Endothelial cell of umbilical vein (primary cell): Measurements from ENCODE around the gene KYNU. TPM values are rescaled to one million over a fixed set of nuclear protein-coding genes. Genes with fewer than 3 reads are reported as not detected.

Experiments
- BruUV-seq: library from RNA; stranded (reverse); fragments of 400-500 nt; replicated peaks from 2 replicates; lab custom pipeline; 2021; lab: Mats Ljungman, UMichigan
- CTCF ChIA-PET: fragments of 300-600, 350-600 bp; sonication (Branson Sonifier 250); formaldehyde crosslinking; loops from one replicate; lab custom pipeline; 2021; ENCODE audit warnings: antibody characterized with exemption, inconsistent platforms; lab: Charles Lee
- POLR2A ChIA-PET: fragments of 300-600, 350-600 bp; sonication (Branson Sonifier 250); formaldehyde crosslinking; loops from one replicate; lab custom pipeline; 2021; ENCODE audit warnings: antibody characterized with exemption, inconsistent platforms; lab: Charles Lee
- DNase-seq: peaks from one replicate; pipeline ENCODE4 v3.0.0-alpha.2; 2011; ENCODE audit warnings: low read depth, low spot score
- FAIRE-seq: peaks from 2 replicates; lab custom pipeline; 2011; peaks lifted over from hg19 to GRCh38; lab: Jason Lieb, UNC
- H2AFZ ChIP-seq: 2 replicates; pipeline ENCODE4 v1.6.0; 2012; ENCODE audit warnings: low read depth, low read length, control low read depth, inconsistent platforms
- H3K27ac ChIP-seq: 2 replicates; pipeline ENCODE4 v1.5.1; 2011; ENCODE audit warnings: low read depth, mild to moderate bottlenecking, control low read depth, low read length, moderate library complexity; ENCODE audit not compliant: insufficient read depth
- H3K27me3 ChIP-seq, 2 experiments: 2 replicates each; pipeline versions ENCODE4 v1.6.0 to v1.6.1; 2011; ENCODE audit warnings: low read length in 2 of 2, mixed read lengths in 1 of 2; ENCODE audit not compliant: control insufficient read depth in 2 of 2, insufficient read depth in 2 of 2
- H3K36me3 ChIP-seq, 2 experiments: 2 replicates in 1 of 2; 3 replicates in 1 of 2; pipeline ENCODE4 v1.5.1; 2011; ENCODE audit warnings: low read length in 2 of 2, mild to moderate bottlenecking in 1 of 2, moderate library complexity in 1 of 2; ENCODE audit not compliant: control insufficient read depth in 2 of 2, insufficient read depth in 2 of 2; ENCODE audit errors: extremely low read depth in 1 of 2
- H3K4me1 ChIP-seq: 3 replicates; pipeline ENCODE4 v1.5.1; 2011; ENCODE audit warnings: mild to moderate bottlenecking, low read length; ENCODE audit not compliant: control insufficient read depth, insufficient read depth; ENCODE audit errors: extremely low read depth
- H3K4me2 ChIP-seq: 2 replicates; pipeline ENCODE4 v1.6.1; 2011; ENCODE audit warnings: low read length, control low read depth, mixed read lengths; ENCODE audit not compliant: insufficient read depth
- H3K4me3 ChIP-seq, 3 experiments: fragments of 200-600 bp in 1 of 3; sonication (generic), shearing (Covaris generic) in 1 of 3; replicated peaks in 1 of 3; 2 replicates each; pipeline ENCODE4 v1.5.1; 2011 to 2016; ENCODE audit warnings: control low read depth in 3 of 3, low read length in 3 of 3, mild to moderate bottlenecking in 2 of 3, inconsistent platforms in 1 of 3, low read depth in 1 of 3, moderate library complexity in 1 of 3; ENCODE audit not compliant: insufficient read depth in 1 of 3
- H3K79me2 ChIP-seq: 2 replicates; pipeline ENCODE4 v1.6.0; 2012; ENCODE audit warnings: low read length, inconsistent platforms; ENCODE audit not compliant: control insufficient read depth, insufficient read depth
- H3K9ac ChIP-seq: replicated peaks from 2 replicates; pipeline ENCODE3; 2011; ENCODE audit warnings: low read length, control low read depth; ENCODE audit not compliant: insufficient read depth; ENCODE audit errors: extremely low read depth
- H3K9me1 ChIP-seq: replicated peaks from 3 replicates; pipeline ENCODE4 v1.6.0; 2011; ENCODE audit warnings: mild to moderate bottlenecking, low read length; ENCODE audit not compliant: control insufficient read depth, insufficient read depth; ENCODE audit errors: extremely low read depth
- H3K9me3 ChIP-seq: replicated peaks from 2 replicates; pipeline ENCODE4 v1.5.1; 2012; ENCODE audit warnings: low read length, inconsistent platforms; ENCODE audit not compliant: control insufficient read depth, insufficient read depth
- H4K20me1 ChIP-seq: replicated peaks from 2 replicates; pipeline ENCODE3; 2011; ENCODE audit warnings: mild to moderate bottlenecking, low read length; ENCODE audit not compliant: control insufficient read depth, insufficient read depth; ENCODE audit errors: extremely low read depth
- CTCF ChIP-seq, 2 donors: IDR thresholded peaks; 1 replicate in 1 of 2; 2 replicates in 1 of 2; pipeline ENCODE4 v1.5.1; 2011; ENCODE audit warnings: low read length in 2 of 2, mild to moderate bottlenecking in 2 of 2, moderate library complexity in 2 of 2, control low read depth in 1 of 2, inconsistent platforms in 1 of 2, low read depth in 1 of 2; ENCODE audit not compliant: insufficient read depth in 1 of 2; ENCODE audit errors: extremely low read depth in 1 of 2
- EZH2 ChIP-seq: IDR thresholded peaks from 2 replicates; pipeline ENCODE4 v1.6.1; 2012; ENCODE audit warnings: borderline replicate concordance, low read depth, mild to moderate bottlenecking, moderate library complexity, low read length, inconsistent platforms; ENCODE audit not compliant: severe bottlenecking
- FOS ChIP-seq: IDR thresholded peaks from 2 replicates; pipeline ENCODE4 v1.6.1; 2011; ENCODE audit warnings: mild to moderate bottlenecking, low read length, moderate library complexity, borderline replicate concordance; ENCODE audit not compliant: insufficient read depth
- GATA2 ChIP-seq: IDR thresholded peaks from 2 replicates; pipeline ENCODE4 v1.7.0; 2011; ENCODE audit warnings: low read depth, mild to moderate bottlenecking, moderate library complexity, mixed read lengths, low read length; ENCODE audit not compliant: insufficient read length, insufficient read depth
- JUN ChIP-seq: IDR thresholded peaks from 2 replicates; pipeline ENCODE4 v1.6.1; 2011; ENCODE audit warnings: borderline replicate concordance, low read depth; ENCODE audit not compliant: insufficient read length, insufficient read depth
- MYC ChIP-seq: IDR thresholded peaks from one replicate; pipeline ENCODE4 v1.6.1; 2011; ENCODE audit warnings: mild to moderate bottlenecking, low read depth, low read length
- POLR2A ChIP-seq: IDR thresholded peaks from 2 replicates; pipeline ENCODE4 v1.6.1; 2012; ENCODE audit warnings: low read depth, mild to moderate bottlenecking, control low read depth, low read length
- POLR2AphosphoS5 ChIP-seq: IDR thresholded peaks from 2 replicates; pipeline ENCODE4 v1.6.1; 2012; ENCODE audit warnings: low read depth, mild to moderate bottlenecking, control low read depth, low read length, moderate library complexity; ENCODE audit not compliant: insufficient read depth
- dilution Hi-C: fragments of 300-500 bp; cut with MboI; formaldehyde crosslinking; loops from one replicate; pipeline ENCODE4 v1.15.0; 2019; ENCODE audit warnings: low sequenced_read_pairs; ENCODE audit not compliant: extremely low pct_ligation_motif_present
- intact Hi-C: fragments of 100-400 bp; cut with micrococcal nuclease; formaldehyde crosslinking; loops from one replicate; pipeline ENCODE4 v1.10.0; 2022
- polyA plus RNA-seq, 4 experiments: library from polyadenylated mRNA; depleted of rRNA in 3 of 4; stranded (reverse) in 3 of 4; unstranded in 1 of 4; fragments of >200 nt; gene quantifications; 2 replicates each; pipeline versions ENCODE4 v1.2.1 to v1.2.3, GENCODE V29; 2011 to 2012; ENCODE audit warnings: missing spikeins in 1 of 4
- total RNA-seq: library from RNA; stranded (reverse); gene quantifications from 2 replicates; pipeline ENCODE4 v1.2.3, GENCODE V29; 2021
- TF ChIP-seq, protein P1 (sequence below): IDR thresholded peaks from 2 replicates; pipeline ENCODE4 v1.6.1; 2011; ENCODE audit not compliant: insufficient read depth, insufficient read length

Gene KYNU
- total and polyA plus RNA-seq, 2 donors (not counting 3 experiments of a cell fraction or from before 2014, with no cell fraction given): 0.04 TPM; not detected in 1

DNA sequence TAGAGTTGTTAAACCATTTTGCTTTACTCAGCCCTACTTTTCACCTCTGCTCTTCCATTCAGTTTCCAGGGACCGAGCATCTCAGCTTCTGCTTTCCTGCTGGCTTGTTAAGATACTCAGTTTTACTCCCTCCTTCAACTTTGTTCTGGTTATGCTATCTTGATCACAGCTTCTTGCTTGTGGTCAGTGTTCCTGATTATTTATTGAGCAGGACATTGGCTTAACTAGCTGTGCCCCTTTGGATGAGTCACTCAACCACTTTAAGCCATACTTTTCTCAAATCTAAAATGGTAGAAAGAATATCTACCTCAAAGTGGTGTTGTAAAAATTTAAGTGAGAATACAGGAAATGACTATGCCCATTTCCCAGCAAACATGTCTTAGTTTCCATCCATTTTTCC lies 124.0 kb downstream of the KYNU start:
- H3K79me2 ChIP-seq: no peaks in the 10 kb centered on the region
- H3K4me1 ChIP-seq: no peaks in the 10 kb centered on the region
- H3K4me3 ChIP-seq: no peak overlapping the region
- intact Hi-C loops (no loop called here), dilution Hi-C loops (no loop called here)
- DNase-seq (no peak), FAIRE-seq (no peak)
- H3K9me3 ChIP-seq: no peaks in the 10 kb centered on the region
- H3K4me2 ChIP-seq: no peak overlapping the region
- no peak overlapping the region for H3K27ac ChIP-seq
- H4K20me1 ChIP-seq: no peaks in the 10 kb centered on the region
- BruUV-seq: no TSS peak
- H3K9me1 ChIP-seq: no peaks in the 10 kb centered on the region
- H3K27me3 ChIP-seq: peaks cover 0 to 10% of the 10 kb centered on the region in 2 experiments
- no peaks in the 10 kb centered on the region for H3K36me3 ChIP-seq
- no peak overlapping the region for H3K9ac ChIP-seq
- no peak overlapping the region for H2AFZ ChIP-seq
- TF ChIP-seq, protein P1, sequence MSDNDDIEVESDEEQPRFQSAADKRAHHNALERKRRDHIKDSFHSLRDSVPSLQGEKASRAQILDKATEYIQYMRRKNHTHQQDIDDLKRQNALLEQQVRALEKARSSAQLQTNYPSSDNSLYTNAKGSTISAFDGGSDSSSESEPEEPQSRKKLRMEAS: no peak
- TF ChIP-seq POLR2AphosphoS5 (no peak), JUN (no peak), POLR2A (no peak), MYC (no peak), GATA2 (no peak), EZH2 (no peak), FOS (no peak)
- ChIA-PET POLR2A (no interaction called here), CTCF (interaction anchor here (0.8 kb wide), 1 partner anchor 12 kb away, joined by 3 read pairs; no protein-coding TSS in a partner anchor)

DNA sequence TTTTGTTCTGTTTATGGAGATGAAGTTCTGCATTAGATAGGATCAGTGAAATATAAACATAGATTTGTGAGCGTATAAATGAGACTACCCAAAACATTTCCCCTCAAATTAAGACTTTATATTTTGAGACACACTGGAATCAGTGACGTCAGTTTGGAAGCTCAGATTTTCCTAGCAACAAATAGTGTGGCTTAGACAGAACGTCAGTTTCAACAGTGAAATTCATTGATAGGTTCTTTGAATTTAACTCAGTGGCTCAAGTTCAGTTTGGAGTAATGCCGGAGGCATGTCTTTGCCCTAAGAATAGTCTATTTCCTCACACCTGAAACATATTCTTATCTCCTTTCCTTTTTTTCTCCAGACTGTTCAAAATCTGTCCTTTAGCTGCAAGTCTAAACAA lies 138.2 kb downstream of the KYNU start:
- Histone ChIP-seq H2AFZ (no peak overlapping the region), H3K9me1 (no peaks in the 10 kb centered on the region), H3K36me3 (no peaks in the 10 kb centered on the region), H4K20me1 (no peaks in the 10 kb centered on the region), H3K9ac (no peak overlapping the region), H3K79me2 (no peaks in the 10 kb centered on the region), H3K9me3 (no peaks in the 10 kb centered on the region), H3K27me3 (no peaks in the 10 kb centered on the region), H3K27ac (no peak overlapping the region), H3K4me1 (no peaks in the 10 kb centered on the region), H3K4me2 (no peak overlapping the region), H3K4me3 (no peak overlapping the region)
- ChIA-PET POLR2A (no interaction called here), CTCF (no interaction called here)
- TF ChIP-seq GATA2 (no peak), JUN (no peak), FOS (no peak), POLR2AphosphoS5 (no peak), POLR2A (no peak), MYC (no peak), EZH2 (no peak), CTCF (IDR thresholded peaks at IDR 0.05; ENCODE audit: extremely low read depth in 1 of 2, insufficient read depth in 1 of 2, low read depth in 1 of 2, low read length in 2 of 2) (no peak)
- TF ChIP-seq, protein P1: no peak
- no peak for FAIRE-seq
- no peak for DNase-seq
- intact Hi-C loops (no loop called here), dilution Hi-C loops (no loop called here)
- BruUV-seq: no TSS peak
